RPMI8226 (cell line): Measurements from ENCODE around the gene BCKDHA.
A peak's percentile ranks its signal among the peaks of the same experiment; 100 is the strongest.
"Not testable (repeated sequence)": the region's sequence is repeated elsewhere in the genome, so short reads cannot be mapped to it uniquely, and the experiment has no call there.

Experiments used
- DNase-seq: peaks from one replicate; pipeline ENCODE4 v3.0.0-alpha.2; 2015

BCKDHA gene

DNA sequence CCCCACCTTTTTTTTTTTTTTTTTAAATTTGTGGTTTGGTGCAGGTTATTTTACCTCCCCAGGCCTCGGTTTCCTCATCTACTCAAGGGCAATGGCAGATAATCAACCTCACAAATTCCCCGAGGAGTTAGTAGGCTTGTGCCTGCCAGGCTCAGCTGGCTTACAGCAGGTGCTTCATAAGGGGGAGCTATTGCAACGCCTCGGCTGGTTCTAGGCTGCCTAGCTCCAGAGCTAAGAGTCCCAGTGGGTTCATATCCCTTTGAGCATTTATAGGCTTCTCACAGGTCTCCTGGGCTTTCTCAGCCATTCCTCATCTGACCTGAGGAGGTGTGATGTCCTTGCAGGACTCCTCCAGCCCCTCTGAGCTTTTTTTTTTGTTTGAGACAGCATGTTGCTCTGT lies 10.6 kb downstream of the BCKDHA start:
- DNase-seq: no peak

GRCh38 chr19:41408846-41409245 lies 11.2 kb downstream of the BCKDHA start:
- not testable (repeated sequence) for DNase-seq

DNA sequence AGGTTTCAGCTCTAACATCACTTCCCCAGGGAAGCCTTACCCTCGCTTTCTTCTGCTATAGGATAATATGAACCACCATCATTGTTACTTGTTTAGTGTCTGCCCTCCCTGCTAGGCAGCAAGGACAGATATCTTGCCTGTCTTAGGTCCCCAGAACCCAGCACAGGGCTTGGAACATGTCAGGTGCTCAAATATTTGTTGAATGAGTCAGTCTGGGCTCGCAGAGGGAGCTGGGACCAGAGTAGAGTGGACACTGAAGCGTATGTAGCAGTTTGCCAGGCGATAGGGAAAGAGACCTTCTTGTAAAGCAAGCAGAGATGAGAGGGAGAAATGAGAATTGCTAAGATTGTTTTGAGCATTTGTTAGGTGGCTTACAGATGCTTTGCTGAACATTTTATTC lies 11.7 kb downstream of the BCKDHA start:
- DNase-seq: peak; percentile 12

- DNase-seq: no peak
These were observed 12.9 kb downstream of the BCKDHA start for GRCh38 chr19:41410336-41411054.

- no peak for DNase-seq
These were observed 13.7 kb downstream of the BCKDHA start for GRCh38 chr19:41411100-41411967.

GRCh38 chr19:41411968-41412265 lies 14.3 kb downstream of the BCKDHA start:
- DNase-seq: no peak

DNA sequence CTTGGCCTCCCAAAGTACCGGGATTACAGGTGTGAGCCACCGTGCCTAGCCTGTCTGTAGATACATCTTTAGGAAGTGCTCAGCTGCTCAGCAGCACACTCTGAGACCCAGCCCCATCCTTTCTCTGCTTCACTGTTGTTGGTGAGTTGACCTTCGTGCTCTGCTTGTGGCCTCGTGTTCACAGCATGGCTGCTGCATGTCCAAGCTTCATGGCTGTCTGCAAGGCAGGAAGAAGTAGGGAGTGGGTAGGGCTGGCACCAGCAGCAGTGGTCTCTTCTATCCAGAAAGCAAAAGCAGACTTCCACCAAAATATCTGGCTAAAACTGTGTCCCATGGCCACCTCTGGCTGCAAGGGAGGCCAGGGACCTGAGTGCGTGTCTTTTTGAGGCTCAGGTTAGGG lies 15.3 kb downstream of the BCKDHA start:
- DNase-seq: no peak

GRCh38 chr19:41413947-41414346 lies 16.3 kb downstream of the BCKDHA start:
- no peak for DNase-seq

- DNase-seq: no peak
These were observed 16.8 kb downstream of the BCKDHA start for GRCh38 chr19:41414461-41414860.

DNA sequence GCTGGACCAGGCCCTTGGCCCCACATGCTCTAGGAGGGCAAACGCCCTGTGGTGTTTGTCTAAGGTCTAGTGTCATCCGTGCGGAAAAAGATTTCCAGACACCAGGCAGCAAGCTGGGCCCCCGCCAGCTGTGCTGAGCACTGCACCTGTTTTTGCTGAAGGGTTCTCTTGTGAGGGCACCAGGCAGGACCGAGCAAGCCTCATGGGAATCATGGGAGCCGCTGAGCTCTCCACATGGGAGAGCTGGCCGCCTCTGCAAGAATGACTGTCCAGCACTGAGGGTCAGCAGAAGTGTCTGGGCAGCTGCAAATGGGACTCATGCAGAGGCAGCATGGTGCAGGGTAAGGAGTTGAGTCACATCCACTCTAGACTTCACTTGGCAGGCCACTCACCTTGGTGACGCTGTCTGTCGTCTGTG lies 17.5 kb downstream of the BCKDHA start:
- no peak for DNase-seq

DNA sequence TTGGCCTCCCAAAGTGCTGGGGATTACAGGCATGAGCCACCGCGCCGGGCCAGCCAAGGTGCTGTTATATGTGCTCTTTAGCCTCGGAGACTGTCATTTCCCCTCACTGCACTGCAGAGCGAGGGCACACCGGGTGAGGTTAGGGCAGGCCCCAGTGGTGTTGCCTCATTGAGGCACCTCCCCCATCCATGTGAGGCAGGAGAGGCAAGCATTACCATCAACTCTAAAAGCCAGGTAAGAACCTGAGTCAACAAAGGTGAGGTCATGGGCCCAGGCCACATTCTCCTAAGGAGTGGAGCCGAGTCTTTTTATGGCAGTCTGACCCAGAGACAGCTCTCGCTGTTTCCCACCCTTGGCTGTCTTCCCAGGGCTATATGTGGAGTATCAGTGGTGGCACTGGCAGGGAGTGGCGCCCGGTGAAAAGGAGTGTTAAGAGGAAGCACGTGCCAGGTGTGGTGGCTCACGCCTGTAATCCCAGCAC lies 18.6 kb downstream of the BCKDHA start:
- no peak for DNase-seq

GRCh38 chr19:41420101-41420880 lies 22.7 kb downstream of the BCKDHA start:
- DNase-seq: no peak

GRCh38 chr19:41421314-41421713 lies 23.7 kb downstream of the BCKDHA start:
- DNase-seq: no peak

- DNase-seq: no peak
These were observed 24.4 kb downstream of the BCKDHA start for GRCh38 chr19:41421973-41422372.

- DNase-seq: no peak
These were observed 24.8 kb downstream of the BCKDHA start for GRCh38 chr19:41422456-41422855.

DNA sequence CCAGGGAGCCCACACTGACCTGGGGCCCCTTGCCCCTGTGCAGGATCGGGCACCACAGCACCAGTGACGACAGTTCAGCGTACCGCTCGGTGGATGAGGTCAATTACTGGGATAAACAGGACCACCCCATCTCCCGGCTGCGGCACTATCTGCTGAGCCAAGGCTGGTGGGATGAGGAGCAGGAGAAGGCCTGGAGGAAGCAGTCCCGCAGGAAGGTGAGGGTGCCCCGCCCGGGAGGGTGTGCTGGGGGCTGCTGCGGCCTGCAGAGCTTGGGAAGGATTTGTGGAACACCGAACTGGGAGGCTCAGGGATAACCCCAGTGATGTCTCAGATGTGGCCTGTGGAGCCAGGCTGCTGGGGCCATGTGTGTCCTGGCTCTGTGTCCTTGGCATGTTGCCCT lies 25.3 kb downstream of the BCKDHA start:
- no peak for DNase-seq

DNA sequence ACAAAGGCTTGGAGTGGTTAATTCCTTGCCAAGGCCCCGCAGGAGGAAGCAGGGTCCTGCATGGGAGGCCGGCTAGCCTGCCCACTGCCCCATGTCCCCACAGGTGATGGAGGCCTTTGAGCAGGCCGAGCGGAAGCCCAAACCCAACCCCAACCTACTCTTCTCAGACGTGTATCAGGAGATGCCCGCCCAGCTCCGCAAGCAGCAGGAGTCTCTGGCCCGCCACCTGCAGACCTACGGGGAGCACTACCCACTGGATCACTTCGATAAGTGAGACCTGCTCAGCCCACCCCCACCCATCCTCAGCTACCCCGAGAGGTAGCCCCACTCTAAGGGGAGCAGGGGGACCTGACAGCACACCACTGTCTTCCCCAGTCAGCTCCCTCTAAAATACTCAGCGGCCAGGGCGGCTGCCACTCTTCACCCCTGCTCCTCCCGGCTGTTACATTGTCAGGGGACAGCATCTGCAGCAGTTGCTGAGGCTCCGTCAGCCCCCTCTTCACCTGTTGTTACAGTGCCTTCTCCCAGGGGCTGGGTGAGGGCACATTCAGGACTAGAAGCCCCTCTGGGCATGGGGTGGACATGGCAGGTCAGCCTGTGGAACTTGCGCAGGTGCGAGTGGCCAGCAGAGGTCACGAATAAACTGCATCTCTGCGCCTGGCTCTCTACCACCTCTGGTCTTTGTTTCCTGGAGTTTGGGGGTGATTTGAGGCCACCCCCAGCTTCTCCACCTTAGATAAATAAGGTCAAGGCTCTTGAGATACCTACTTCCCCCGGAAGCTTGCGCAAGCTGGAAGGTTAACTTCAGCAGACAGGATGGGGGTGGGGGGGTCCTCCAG lies 26.9 kb downstream of the BCKDHA start:
- no peak for DNase-seq

DNA sequence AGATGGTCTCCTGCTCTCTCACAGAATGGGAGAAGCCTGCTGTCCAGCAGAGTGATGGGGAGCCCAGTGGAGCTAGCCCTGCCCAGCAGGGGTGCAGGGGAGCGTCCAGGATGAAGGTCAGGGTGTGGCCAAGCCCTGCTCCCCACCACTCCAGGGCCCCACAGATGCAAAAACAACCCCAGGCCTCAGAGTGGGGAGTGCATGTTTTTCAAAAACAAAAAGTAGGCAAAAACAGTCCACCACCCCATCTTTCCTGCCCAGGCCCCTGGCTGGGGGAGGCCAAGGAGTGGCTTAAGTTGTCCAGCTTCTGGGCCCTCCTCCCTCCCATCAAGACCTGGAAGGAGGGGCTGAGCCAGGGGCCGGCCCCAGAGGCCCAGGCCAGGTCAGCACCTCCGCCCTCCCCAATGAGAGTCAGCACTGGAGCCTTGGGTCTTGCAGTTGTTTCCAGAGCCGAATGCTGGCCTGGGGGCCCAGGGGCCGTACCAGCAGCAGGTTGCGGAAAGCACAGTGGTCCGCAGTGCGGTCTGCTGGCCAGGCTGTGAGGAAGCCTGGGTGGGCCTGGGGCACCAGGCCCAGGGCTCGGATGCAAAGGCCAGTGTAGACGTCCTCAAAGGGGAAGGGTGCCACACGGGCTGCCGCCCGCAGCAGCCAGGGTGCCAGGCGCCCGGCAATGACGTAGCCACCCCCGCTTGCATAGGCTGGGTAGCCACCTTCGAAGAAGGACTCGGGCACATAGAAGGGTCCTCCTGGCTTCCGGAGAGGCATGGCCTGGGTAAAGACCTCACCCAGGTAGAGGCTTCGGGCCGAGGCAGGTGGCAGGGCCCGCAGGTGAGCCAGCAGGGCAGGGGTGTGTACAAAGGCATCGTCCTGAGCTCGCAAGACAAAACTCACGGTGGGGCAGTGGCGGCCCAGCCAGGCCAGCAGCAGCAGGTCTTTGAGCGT lies 27.8 kb downstream of the BCKDHA start:
- no peak for DNase-seq

- DNase-seq: no peak
These were observed 28.7 kb downstream of the BCKDHA start for GRCh38 chr19:41426116-41426841.

- no peak for DNase-seq
These were observed 29.5 kb downstream of the BCKDHA start, which contains the start of gene B3GNT8 for GRCh38 chr19:41426952-41427646. Gene B3GNT8, minus strand, starts transcription at chr19:41427374. Its CDS starts 596 bp downstream, at chr19:41426778.
